MG63 (cell line): ENCODE measurements around the gene VANGL1. TPM values are rescaled to one million over a fixed set of nuclear protein-coding genes. Genes with fewer than 3 reads are reported as not detected.
A peak's percentile ranks its signal among the peaks of the same experiment; 100 is the strongest.

Experiments
- DNase-seq: peaks from one replicate; pipeline ENCODE4 v3.0.0-alpha.2; 2020
- H3K27me3 ChIP-seq: fragments of 250-450 bp; sonication (Bioruptor Pico); 2 replicates; pipeline ENCODE4 v1.5.1; 2020; ENCODE audit warnings: mild to moderate bottlenecking, moderate library complexity
- H3K36me3 ChIP-seq: fragments of 250-450 bp; sonication (Bioruptor Pico); 2 replicates; pipeline ENCODE4 v1.5.1; 2020; ENCODE audit warnings: mild to moderate bottlenecking, moderate library complexity
- H3K4me3 ChIP-seq: fragments of 250-450 bp; sonication (Bioruptor Pico); 2 replicates; pipeline ENCODE4 v1.5.1; 2020; ENCODE audit warnings: mild to moderate bottlenecking, moderate library complexity
- H3K9me3 ChIP-seq: fragments of 250-450 bp; sonication (Bioruptor Pico); 2 replicates; pipeline ENCODE4 v1.5.1; 2020; ENCODE audit warnings: mild to moderate bottlenecking, moderate library complexity
- total RNA-seq: library from RNA; depleted of rRNA; stranded (reverse); fragments of >200 nt; shearing (Covaris generic); gene quantifications from 2 replicates; pipeline ENCODE4 v1.2.3, GENCODE V29; 2014; ENCODE audit warnings: low replicate concordance

Gene VANGL1
- total RNA-seq, 1 experiment from 2014 or later, result 4.9 TPM

DNA sequence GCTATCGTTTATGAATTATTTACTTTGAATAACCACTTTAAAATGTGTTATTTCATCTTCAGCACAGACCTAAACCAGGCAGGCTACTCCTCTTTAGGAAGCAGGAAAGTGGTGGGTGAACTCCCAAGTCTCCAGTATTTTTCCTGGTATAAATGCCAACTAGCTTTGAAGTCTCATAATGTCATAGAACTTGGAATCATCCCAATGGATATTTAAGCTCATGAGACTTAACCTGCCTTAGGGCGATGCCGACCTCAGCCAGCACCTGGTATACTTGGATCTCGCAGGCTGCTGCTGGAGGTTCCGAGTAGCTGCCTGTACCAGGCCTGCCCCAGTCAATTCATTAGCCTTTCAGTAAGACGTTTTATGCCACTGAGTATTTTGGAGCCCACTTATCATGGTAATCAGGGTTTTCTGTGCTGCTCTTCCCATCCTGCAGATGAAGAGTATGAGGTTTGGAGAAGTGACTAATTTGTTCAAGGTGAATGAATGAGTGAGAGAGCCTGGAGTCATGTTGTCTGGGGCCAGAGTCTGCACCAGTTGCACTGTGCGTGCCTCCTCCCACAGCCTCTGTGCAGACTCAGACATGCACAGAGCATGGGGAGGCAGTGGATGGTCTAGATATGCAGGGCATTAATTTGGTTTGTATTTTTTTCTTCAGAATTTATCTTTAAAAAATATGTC, 34.9 kb downstream of the VANGL1 start:
- H3K4me3 ChIP-seq, result no peak overlapping the region
- H3K27me3 ChIP-seq, result no peaks in the 10 kb centered on the region
- H3K36me3 ChIP-seq, result peaks cover 7% of the 10 kb centered on the region; the same call in 1 of the 2 replicates
- no peaks in the 10 kb centered on the region for H3K9me3 ChIP-seq
- no peak for DNase-seq

DNA sequence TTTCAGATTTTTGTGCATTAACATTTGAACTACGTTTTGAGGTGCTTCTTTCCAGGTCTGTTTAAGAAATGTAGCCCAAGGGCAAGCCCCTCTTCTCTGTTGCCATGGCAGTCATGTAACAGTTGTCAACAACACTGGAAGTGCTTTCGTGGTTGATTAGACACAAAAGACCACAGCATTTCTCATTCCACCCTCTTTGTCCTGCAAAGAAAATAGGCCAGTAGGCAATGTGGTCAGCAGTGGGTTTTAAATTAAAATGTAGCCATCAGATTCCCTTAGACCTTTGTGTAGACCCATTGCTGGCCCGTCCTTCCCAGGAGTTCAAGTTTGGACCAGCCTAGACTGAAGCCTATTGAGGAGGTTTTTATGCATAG, 35.4 kb downstream of the VANGL1 start:
- Histone ChIP-seq H3K27me3 (no peaks in the 10 kb centered on the region), H3K9me3 (no peaks in the 10 kb centered on the region), H3K36me3 (peaks cover 11% of the 10 kb centered on the region), H3K4me3 (no peak overlapping the region)
- DNase-seq, result no peak

DNA sequence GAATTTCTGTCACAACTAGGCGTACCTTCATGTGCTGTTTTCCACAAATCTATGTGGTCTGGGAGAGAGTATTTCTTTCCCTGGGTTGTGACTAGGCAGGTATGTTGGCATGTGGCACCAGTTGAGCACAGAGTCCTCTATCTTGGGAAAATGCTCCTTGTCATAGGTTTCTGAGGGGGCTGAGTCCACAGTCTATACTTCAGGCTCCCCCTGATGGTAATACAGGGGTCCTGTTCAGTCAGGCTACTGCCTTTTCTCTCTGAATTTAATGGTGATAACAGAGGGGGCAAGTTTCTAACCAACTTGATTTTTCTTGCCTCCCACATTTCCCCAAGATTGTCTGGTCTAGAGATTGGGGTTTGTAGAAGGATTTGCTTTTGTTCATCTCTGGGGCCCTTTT, 35.8 kb downstream of the VANGL1 start:
- no peak overlapping the region for H3K4me3 ChIP-seq
- DNase-seq, result no peak
- H3K9me3 ChIP-seq, result no peaks in the 10 kb centered on the region
- peaks cover 13% of the 10 kb centered on the region for H3K36me3 ChIP-seq
- H3K27me3 ChIP-seq, result no peaks in the 10 kb centered on the region

DNA sequence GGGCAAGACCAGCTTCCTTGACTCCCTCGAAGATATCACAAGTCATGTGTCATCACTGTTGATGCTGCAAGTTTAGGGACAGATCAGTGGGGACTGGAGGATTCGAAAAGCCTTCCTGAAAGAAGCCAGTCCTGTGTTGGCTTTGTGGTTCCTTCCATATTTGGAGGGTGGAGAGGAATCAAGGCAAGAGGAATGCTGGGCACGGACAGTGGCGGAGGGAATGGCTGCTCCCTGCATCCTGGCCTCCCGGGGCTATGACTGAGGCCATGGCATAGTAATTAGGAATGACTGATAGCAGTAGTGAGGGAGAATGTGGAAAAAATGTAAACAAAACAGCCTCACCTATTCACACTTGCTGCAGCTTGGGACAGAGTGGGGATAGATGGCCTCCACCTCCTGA, 36.4 kb downstream of the VANGL1 start:
- Histone ChIP-seq H3K27me3 (no peaks in the 10 kb centered on the region), H3K9me3 (no peaks in the 10 kb centered on the region), H3K36me3 (peaks cover 14% of the 10 kb centered on the region), H3K4me3 (no peak overlapping the region)
- DNase-seq, result no peak

DNA sequence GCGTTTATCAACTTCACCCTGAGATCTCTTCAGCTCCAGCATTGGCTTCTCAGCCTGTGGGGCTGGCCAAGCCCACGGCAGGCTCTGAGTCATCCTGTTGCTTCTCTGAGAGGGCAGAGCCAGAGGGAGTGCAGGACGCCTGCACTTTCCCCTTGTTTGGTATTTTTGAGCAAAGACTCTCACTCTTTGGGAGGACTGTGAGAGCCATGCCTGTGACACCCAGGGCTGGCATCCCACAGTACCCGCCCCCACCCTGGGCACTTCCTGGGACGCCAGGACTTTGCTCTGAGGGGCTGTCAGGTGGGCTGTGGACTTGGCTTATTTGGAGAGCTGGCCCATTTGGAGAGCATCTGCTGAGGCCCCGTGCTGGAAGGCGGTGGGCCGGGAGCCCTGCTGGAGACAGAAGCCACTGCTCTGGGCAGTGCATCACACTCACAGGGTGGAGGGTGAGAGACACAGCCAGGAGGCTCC, 37.4 kb downstream of the VANGL1 start:
- peak; percentile 75 for DNase-seq
- Histone ChIP-seq H3K36me3 (peaks cover 23% of the 10 kb centered on the region), H3K4me3 (no peak overlapping the region), H3K9me3 (no peaks in the 10 kb centered on the region), H3K27me3 (no peaks in the 10 kb centered on the region)

DNA sequence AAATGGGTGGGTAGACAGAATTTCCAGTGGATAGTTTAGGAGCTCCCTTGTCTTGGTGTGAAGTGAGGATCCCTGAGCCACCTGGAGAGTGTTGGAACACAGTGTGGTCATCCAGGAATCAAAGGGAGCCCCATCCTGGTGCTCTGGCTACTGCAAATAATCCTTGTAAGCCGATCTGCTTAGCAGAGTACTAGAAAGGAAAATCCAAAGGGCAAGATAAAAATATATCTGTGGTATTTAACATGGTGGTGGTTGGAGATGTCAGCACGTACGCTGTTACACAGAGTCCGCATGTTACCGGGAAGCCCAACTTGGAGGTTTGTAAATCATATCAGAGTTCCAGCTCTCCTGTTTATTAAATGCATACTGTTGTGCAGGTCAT, 39.0 kb downstream of the VANGL1 start:
- no peak for DNase-seq

DNA sequence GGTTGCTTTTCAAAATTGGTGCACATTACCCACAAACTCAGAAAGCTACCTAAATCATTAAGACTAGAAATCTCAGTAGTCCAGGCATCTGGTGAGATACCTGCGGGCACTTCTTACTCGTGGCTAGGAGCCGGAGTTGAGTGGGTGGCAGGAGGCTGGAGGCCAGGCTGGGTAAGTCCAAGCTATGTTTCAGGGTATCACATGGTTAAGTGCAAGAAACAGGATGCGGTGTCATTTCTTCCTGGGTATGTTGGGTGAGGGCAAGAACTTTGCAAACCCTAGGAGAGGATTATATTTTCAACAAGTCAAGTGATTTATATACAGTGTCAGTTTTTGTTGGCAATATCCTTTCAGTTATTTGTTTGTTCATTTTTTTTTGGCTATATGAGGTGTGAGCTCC, 41.0 kb downstream of the VANGL1 start:
- Histone ChIP-seq H3K9me3 (no peaks in the 10 kb centered on the region), H3K27me3 (no peaks in the 10 kb centered on the region), H3K36me3 (peaks cover 51% of the 10 kb centered on the region), H3K4me3 (no peak overlapping the region)
- DNase-seq, result no peak

More for the DNA sequence above, 39.0 kb downstream of the VANGL1 start:
- no peak overlapping the region for H3K4me3 ChIP-seq
- H3K36me3 ChIP-seq, result peaks cover 39% of the 10 kb centered on the region
- no peaks in the 10 kb centered on the region for H3K9me3 ChIP-seq
- H3K27me3 ChIP-seq, result no peaks in the 10 kb centered on the region

DNA sequence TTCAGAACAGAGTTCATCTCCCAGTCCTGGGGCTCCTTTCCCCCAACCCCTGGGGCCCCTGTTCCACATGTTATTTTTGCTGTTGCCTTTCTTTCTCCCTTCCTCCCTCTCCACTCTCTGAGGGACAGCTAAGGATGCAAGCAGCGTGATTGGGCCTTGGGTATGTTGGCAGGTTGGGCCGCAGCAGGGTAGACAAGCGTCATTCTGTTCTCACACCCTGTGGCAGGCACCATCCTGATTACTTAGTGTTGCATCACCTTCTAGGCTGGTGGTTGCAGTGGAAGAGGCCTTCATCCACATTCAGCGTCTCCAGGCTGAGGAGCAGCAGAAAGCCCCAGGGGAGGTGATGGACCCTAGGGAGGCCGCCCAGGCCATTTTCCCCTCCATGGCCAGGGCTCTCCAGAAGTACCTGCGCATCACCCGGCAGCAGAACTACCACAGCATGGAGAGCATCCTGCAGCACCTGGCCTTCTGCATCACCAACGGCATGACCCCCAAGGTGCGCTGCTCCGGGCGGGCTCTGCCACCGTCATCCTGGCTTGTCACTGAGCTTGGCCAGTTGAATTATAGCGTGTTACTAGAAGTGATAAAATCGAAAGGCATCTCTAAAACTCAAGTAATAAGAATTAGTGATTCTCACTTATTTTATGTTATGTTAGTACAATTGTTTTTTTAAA, 43.4 kb downstream of the VANGL1 start:
- no peak for DNase-seq
- no peaks in the 10 kb centered on the region for H3K27me3 ChIP-seq

DNA sequence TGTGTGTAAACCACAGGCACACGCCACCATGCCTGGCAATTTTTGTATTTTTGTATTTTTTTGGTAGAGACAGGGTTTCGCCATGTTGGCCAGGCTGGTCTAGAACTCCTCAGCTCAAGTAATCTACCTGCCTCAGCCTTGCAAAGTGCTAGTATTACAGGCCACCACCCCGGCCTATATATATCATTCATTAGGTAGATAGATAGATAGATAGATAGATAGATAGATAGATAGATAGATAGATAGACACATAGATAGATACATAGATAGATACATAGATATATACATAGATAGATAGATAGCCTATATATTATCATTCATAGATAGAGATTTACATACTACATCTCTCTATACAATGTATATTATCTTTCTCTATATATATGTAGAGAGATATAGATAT, 46.0 kb downstream of the VANGL1 start:
- DNase-seq, result no peak
- Histone ChIP-seq H3K36me3 (peaks cover 56% of the 10 kb centered on the region), H3K9me3 (no peaks in the 10 kb centered on the region), H3K4me3 (no peak overlapping the region), H3K27me3 (no peaks in the 10 kb centered on the region)

More for the DNA sequence above, 43.4 kb downstream of the VANGL1 start:
- peaks cover 60% of the 10 kb centered on the region for H3K36me3 ChIP-seq
- H3K9me3 ChIP-seq, result no peaks in the 10 kb centered on the region
- no peak overlapping the region for H3K4me3 ChIP-seq

DNA sequence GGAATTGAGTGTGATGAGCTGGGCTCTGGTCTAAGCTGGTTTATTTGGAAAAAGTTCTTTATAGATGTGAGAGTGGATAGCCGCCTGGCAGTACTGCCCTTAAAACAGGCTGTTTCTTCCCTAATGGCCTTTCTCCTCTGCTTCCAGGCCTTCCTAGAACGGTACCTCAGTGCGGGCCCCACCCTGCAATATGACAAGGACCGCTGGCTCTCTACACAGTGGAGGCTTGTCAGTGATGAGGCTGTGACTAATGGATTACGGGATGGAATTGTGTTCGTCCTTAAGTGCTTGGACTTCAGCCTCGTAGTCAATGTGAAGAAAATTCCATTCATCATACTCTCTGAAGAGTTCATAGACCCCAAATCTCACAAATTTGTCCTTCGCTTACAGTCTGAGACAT, 49.2 kb downstream of the VANGL1 start:
- H3K27me3 ChIP-seq, result no peaks in the 10 kb centered on the region
- DNase-seq, result no peak
- peaks cover 29% of the 10 kb centered on the region for H3K36me3 ChIP-seq
- H3K4me3 ChIP-seq, result no peak overlapping the region
- H3K9me3 ChIP-seq, result no peaks in the 10 kb centered on the region

DNA sequence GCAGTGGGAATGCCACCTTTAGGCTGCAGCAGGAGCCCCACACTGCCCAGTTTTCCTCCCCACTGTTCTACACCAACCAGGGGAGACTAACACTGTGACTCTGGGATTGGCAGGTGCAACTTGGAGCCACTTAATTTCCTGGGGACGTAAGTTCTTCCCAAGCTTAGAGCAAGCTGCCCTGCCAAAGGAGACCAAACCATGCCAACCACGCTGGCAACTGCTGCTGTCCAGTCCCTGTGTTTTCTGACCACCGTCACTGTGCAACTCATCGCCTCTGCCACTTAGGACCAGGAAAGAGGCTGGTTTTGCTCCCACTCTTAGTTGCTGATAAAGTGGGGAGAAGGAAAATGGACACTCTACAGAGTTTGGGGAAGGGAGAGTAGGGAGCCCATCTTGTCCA, 50.5 kb downstream of the VANGL1 start:
- Histone ChIP-seq H3K4me3 (no peak overlapping the region), H3K27me3 (no peaks in the 10 kb centered on the region), H3K9me3 (no peaks in the 10 kb centered on the region), H3K36me3 (peaks cover 19% of the 10 kb centered on the region)
- DNase-seq, result no peak

DNA sequence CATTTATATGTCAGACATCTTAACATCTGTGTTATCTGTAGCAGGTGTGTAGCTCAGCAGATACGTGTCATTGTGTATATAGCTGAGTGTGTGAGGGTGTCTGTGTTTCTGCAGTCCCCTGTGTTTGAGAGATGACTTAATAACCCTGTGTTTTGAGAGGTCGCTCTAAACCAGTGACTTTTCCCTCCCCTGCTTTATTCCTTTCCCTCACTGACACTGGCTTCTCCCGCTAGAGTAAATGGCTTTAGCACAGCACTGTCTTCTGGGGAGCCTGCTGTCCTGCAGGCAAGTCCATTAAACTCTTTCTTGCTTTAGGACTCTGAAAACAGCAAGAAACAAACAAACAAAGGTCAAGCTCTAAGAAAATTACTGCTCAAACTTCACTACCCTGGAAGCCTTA, 53.0 kb downstream of the VANGL1 start:
- Histone ChIP-seq H3K9me3 (no peaks in the 10 kb centered on the region), H3K36me3 (peaks cover 13% of the 10 kb centered on the region), H3K4me3 (no peak overlapping the region), H3K27me3 (no peaks in the 10 kb centered on the region)
- no peak for DNase-seq

DNA sequence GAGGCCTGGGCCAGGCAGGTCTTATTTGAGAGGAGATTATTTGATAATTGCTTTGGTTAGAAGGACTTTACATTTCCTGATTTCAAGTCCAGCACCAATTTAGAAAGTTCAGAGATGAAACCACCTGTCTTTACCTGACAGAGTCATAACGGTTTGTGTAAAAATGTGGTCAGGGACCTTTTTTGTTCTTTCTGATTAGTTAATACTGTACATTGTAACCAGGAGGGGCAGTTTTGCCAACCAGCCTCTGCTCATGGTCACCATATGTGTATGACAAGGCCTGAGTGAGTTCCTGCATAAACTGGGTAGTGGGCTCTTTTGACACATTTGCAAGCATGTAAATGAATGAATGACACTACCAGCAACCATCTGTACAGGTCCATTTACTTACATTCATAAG, 55.8 kb downstream of the VANGL1 start:
- Histone ChIP-seq H3K9me3 (no peaks in the 10 kb centered on the region), H3K36me3 (no peaks in the 10 kb centered on the region), H3K4me3 (no peak overlapping the region), H3K27me3 (0 out of 2 replicates have a peak, but pooled peaks cover 2% of the 10 kb centered on the region)
- DNase-seq, result no peak

DNA sequence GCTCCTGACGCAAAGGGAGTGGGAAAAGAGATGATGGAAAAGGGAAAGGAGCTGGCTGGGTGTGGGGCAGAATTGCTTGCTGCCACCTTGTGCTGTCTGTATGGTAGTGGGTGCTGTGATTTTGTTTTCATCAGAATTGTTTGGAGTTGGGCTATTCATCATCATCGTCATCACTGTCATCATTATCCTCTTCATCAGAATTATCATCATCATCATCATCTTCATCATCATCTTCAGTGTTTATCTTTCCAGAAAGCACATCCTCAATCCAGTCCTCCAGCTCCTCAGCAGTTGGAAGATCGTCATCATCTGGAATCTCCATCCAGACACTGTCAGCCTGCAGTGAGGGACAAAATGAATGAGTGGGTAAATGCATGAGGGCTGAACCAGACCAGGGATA, 59.3 kb downstream of the VANGL1 start:
- no peak overlapping the region for H3K4me3 ChIP-seq
- H3K27me3 ChIP-seq, result 0 out of 2 replicates have a peak, but pooled peaks cover 2% of the 10 kb centered on the region
- DNase-seq, result no peak
- no peaks in the 10 kb centered on the region for H3K9me3 ChIP-seq
- no peaks in the 10 kb centered on the region for H3K36me3 ChIP-seq

DNA sequence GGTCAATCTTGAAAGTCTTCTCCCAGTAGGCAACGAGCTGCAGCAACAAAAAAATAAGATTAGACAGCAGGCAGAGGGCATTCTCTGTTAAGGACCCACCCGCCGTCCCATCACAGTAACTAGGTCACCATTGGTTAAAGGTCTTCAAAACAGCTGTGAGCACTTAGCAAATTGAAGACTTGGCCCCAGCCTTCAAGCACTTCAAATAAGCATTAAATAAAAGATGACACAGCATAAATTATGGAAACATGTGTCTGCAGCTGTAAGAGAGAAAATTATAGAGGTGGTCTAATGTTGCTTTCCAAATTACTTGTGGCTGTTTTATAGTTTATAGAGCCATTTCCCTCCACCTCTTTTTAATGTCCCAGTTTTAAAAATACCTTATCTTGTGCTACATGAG, 61.2 kb downstream of the VANGL1 start:
- Histone ChIP-seq H3K27me3 (0 out of 2 replicates have a peak, but pooled peaks cover 2% of the 10 kb centered on the region), H3K36me3 (no peaks in the 10 kb centered on the region), H3K9me3 (no peaks in the 10 kb centered on the region), H3K4me3 (no peak overlapping the region)
- no peak for DNase-seq

DNA sequence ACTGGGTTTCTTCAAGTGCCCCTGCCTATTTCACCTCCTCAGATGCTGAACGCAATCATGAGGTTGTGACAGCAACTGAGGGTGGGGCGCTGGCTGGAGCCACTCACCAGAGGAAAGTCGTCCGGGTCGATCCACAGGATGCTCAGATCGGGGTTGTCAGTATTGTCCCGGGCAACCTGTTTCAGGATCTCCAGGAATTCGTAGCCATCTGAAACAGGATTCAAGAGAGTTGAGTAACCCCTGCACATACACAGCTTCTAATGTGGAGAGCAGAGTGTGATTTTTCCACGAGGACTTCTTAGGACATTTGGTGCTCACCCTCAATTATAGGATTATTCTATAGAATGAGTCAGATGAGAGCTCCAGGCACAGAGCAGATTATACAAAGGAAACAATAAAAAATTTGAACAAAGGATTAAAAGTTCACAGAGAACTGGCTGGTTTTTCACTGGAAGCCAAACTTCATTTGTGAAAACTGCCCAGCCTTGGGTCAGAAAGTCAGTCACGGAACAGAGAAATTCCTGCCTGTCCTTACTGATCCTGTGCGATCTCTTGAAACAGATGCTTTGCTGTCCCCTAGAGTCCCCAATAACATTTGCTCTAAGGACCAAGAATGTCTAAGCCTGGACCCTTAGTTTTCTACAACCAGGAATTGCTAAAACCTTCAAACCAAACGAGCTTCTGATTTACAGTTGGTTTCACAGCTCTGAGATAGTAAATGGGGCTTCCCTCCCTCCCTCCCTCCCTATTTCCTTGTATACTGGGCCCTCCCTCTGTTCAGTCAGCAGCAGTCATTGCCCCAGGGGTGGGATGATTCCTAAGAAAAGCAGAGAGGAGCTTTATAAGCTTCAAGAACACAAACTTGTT, 63.5 kb downstream of the VANGL1 start:
- Histone ChIP-seq H3K4me3 (no peak overlapping the region), H3K36me3 (no peaks in the 10 kb centered on the region), H3K27me3 (peaks cover 10% of the 10 kb centered on the region), H3K9me3 (no peaks in the 10 kb centered on the region)
- no peak for DNase-seq

DNA sequence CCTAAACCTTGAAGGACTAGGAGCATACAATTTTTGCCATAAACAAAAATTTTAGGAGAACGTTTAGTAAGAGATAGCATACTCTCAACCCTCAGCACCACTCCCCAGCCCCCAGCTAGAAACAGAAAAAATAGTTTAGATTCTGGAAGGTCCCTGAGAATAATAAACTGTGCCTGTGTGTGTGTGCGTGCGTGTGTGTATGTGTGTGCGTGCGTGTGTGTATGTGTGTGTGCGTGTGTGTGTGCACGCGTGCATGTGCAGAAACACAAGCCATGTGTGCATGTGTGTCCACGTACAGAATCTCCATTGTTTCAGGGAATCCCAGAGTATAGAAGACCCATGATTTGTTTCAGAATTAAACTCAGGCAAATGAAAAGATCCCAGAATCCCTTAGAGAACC, 64.2 kb downstream of the VANGL1 start:
- H3K27me3 ChIP-seq, result peaks cover 10% of the 10 kb centered on the region

More for the DNA sequence above, 64.2 kb downstream of the VANGL1 start:
- Histone ChIP-seq H3K9me3 (no peaks in the 10 kb centered on the region), H3K36me3 (no peaks in the 10 kb centered on the region), H3K4me3 (no peak overlapping the region)
- DNase-seq, result no peak
